NCI-H460 (cell line): ENCODE results near the gene PAM. TPM values are rescaled to one million over a fixed set of nuclear protein-coding genes. Genes with fewer than 3 reads are reported as not detected.
"Not testable (repeated sequence)": the region's sequence is repeated elsewhere in the genome, so short reads cannot be mapped to it uniquely, and the experiment has no call there.

Experiments used
- DNase-seq: peaks from one replicate; pipeline ENCODE4 v3.0.0-alpha.2; 2016; ENCODE audit warnings: low read depth; ENCODE audit errors: extremely low read depth
- total RNA-seq: library from RNA; depleted of rRNA; stranded (reverse); fragments of >200 nt; shearing (Covaris generic); gene quantifications from 2 replicates; pipeline ENCODE4 v1.2.3, GENCODE V29; 2014

PAM gene
- total RNA-seq, 1 experiment from 2014 or later, result 83.3 TPM

GRCh38 chr5:102975457-102976182, 220.5 kb downstream of the PAM start:
- DNase-seq, result no peak

GRCh38 chr5:102981957-102982635, 227.0 kb downstream of the PAM start:
- no peak for DNase-seq

DNA sequence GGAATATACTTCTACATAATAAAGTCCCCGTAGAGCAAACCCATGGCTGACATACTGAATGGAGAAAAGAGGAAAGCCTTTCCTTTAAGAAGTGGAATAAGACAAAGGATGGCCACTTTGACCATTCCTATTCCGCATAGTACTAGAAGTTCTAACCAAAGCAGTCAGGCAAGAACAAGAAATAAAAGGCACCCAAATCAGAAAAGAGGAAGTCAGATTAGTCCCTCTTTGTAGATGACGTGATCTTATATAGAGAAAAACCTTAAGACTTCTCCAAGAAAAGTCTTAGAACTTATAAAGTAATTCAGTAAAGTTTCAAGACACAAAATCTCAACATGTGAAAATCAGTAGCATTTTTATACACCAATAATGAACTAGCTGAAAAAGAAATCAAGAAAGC, 231.0 kb downstream of the PAM start:
- DNase-seq, result no peak

DNA sequence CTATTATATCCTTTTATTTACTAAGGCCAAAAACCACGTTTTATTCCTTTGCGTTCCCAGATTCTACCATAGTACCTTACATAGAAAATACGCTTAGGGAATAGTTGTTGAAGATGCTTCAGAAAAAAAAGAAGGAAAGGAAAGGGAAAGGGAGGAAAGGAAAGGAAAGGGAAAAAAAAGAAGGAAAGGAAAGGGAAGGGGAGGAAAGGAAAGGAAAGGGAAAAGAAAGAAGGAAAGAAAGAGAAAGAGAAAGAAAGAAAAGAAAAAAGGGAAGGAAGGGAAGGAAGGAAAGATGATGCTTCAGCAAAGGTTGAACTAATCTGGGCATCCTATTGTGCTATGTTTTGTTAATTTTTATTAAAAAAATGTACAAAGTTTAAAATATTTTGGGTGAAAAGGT, 233.4 kb downstream of the PAM start:
- DNase-seq, result no peak

GRCh38 chr5:102991802-102992201, 236.7 kb downstream of the PAM start:
- no peak for DNase-seq

DNA sequence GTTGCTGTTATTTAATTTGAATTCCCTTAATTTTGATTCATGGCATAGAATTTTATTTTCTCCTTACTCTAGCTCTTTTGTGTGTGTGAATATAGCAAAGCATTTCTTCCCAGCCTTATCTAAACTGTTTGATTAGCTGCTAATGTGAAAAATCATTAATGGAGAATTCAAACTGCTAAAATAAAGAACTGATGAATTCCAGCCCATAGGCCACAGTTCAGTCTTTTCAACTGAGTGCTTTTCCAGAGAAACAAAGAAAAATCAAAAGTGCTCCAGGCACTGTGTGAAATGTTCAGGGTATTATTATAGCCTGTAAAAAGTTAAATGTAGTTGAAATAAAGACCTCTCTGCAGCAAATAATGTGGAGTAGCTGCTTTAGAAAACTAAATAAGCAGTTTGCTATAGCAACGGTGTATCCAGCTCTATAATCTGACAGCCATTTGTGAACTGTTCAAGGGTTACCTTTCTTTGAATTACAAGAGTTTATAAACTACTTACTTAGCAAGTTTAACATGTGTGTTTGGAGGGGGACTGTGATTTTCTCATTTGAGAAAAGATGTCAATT, 241.0 kb downstream of the PAM start:
- DNase-seq, result no peak

DNA sequence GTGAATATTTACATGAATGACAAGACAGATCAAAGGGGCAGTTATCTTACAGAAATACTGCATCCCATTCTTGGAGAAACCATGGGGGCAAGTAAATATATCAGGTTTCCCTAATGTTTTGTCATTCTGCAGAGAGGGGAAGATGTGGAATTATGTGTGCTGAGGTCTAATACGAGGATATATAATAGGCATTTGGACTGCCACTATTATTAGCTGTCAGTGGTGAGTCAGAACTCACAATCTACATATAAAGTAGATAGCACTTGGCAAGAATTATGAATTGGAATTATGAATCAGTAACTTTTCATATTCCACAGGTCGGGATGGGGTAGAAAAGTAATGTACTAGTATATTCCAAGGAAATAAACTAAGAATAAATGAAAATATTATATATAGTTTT, 243.1 kb downstream of the PAM start:
- no peak for DNase-seq

DNA sequence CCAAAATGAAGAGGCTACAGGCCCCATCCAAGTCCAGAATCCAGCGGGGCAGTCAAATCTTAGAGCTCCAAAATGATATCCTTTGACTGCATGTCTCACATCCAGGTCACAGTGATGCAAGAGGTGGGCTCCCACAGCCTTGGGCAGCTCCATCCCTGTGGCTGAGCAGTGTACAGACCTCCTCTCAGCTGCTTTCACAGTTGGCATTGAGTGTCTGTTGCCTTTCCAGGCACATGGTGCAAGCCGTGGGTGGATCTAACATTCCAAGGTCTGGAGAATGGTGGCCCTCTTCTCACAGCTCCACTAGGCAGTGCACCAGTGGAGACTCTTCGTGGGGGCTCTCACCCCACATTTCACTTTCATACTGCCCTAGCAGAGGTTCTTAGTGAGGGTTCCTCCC, 244.1 kb downstream of the PAM start:
- no peak for DNase-seq

GRCh38 chr5:102999621-103000020, 244.5 kb downstream of the PAM start:
- not testable (repeated sequence) for DNase-seq

DNA sequence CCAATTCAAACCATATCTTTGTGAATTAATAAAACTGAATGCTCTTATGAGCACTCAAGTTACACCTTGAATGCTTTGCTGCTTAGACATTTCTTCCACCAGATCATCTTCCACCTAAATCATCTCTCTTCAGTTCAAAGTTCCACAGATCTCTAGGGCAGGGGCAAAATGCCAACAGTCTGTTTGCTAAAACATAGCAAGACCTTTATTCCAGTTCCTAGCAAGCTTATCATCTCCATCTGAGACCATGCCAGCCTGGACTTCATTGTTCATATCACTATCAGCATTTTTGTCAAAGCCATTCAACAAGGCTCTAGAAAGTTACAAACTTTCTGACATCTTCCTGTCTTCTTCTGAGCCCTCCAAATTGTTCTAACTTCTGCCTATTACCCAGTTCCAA, 245.0 kb downstream of the PAM start:
- DNase-seq, result no peak

- no peak for DNase-seq
Measured at GRCh38 chr5:103003872-103004271, 248.8 kb downstream of the PAM start.

GRCh38 chr5:103005276-103005675, 250.2 kb downstream of the PAM start:
- DNase-seq, result no peak

DNA sequence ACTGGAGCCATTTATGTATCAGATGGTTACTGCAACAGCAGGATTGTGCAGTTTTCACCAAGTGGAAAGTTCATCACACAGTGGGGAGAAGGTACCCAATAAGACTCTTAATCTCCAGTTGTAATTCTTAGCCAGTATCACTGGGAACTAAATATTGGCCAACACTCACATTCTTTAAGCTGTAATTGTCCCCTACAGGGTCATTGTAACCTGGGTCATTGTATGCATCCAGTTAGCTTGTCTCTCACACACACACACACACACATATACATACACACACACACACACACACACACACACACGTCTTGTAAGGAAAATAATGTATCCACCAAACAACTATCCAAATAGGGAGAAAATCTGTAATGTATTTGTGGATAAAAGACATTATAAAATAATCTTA, 251.8 kb downstream of the PAM start:
- no peak for DNase-seq

DNA sequence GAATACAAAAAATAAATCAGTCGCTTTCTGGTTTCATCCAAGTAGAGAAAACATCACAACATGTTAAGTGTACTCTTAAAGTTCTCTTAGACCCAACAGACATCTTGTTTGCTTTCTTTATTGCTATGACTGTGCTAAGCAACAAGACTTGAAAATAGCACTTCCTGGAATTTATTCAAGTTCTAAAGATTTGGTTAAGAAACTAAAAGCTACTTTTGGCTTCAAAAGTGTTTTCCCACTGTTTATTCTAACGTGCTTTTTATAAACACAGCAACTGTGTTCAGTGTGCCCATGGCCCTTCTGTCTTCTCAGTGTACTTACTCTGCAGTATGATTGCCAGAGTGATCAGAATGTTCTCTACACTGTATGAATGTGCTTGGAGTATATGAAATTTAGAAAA, 255.1 kb downstream of the PAM start:
- no peak for DNase-seq

- no peak for DNase-seq
Measured at GRCh38 chr5:103013933-103014552, 258.9 kb downstream of the PAM start.

- DNase-seq, result no peak
Measured at GRCh38 chr5:103014983-103015382, 259.9 kb downstream of the PAM start.

- DNase-seq, result no peak
Measured at GRCh38 chr5:103016167-103016566, 261.1 kb downstream of the PAM start.

GRCh38 chr5:103019804-103020203, 264.7 kb downstream of the PAM start:
- DNase-seq, result no peak

DNA sequence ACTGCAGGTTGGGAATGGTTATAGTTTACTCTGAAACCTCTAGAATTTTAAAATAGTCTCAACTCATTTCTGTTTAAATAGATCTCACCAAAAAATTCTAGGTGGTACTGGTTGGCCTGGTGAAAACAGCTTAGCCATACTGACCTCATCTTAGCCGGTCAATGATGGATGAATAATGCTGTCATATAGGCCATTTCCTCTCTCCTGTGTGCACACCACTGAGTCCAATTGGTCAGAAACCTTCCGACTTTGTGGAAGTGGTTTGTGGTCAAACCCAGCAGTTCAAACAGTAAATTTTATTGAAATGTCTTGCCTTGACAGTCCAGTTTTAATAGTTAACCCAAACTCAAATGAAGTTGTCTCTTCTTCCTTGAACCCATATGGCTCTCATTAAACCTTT, 266.2 kb downstream of the PAM start:
- DNase-seq, result no peak

GRCh38 chr5:103027267-103027666, 272.2 kb downstream of the PAM start:
- no peak for DNase-seq

GRCh38 chr5:103031607-103032006, 276.5 kb downstream of the PAM start:
- DNase-seq, result no peak

- DNase-seq, result no peak
Measured at GRCh38 chr5:103033696-103034095, 278.6 kb downstream of the PAM start.
